CD4-positive, alpha-beta memory T cell (primary cell): ENCODE measurements around the gene SWAP70. TPM values are rescaled to one million over a fixed set of nuclear protein-coding genes. Genes with fewer than 3 reads are reported as not detected.
A peak's percentile ranks its signal among the peaks of the same experiment; 100 is the strongest.

ENCODE experiments used
- CTCF ChIA-PET: fragments of 350-600 bp; sonication (Branson Sonifier 250); formaldehyde crosslinking; loops from one replicate; lab custom pipeline; 2021; ENCODE audit warnings: inconsistent platforms; ENCODE audit not compliant: partially characterized antibody; lab: Charles Lee
- POLR2A ChIA-PET: fragments of 350-600 bp; sonication (Branson Sonifier 250); formaldehyde crosslinking; loops from one replicate; lab custom pipeline; 2021; ENCODE audit not compliant: partially characterized antibody; lab: Charles Lee
- DNase-seq, 5 donors: peaks; one replicate each; pipeline versions ENCODE4 v3.0.0 to v3.0.0-alpha.2; 2020 to 2022; ENCODE audit warnings: mixed read lengths in 1 of 5
- H3K27ac ChIP-seq: one replicate; pipeline ENCODE4 v1.7.0; 2013; ENCODE audit warnings: low read depth, low read length
- H3K27me3 ChIP-seq: 2 replicates; pipeline ENCODE4 v1.7.0; 2013; ENCODE audit warnings: mild to moderate bottlenecking, low read length, moderate library complexity; ENCODE audit not compliant: insufficient read depth
- H3K36me3 ChIP-seq: 2 replicates; pipeline ENCODE4 v1.7.0; 2013; ENCODE audit warnings: mild to moderate bottlenecking, low read length, moderate library complexity; ENCODE audit not compliant: insufficient read depth
- H3K4me1 ChIP-seq: 2 replicates; pipeline ENCODE4 v1.7.0; 2013; ENCODE audit warnings: mild to moderate bottlenecking, low read length, moderate library complexity; ENCODE audit not compliant: insufficient read depth
- H3K4me3 ChIP-seq, 2 donors: one replicate each; pipeline ENCODE4 v1.7.0; 2013; ENCODE audit warnings: low read length in 2 of 2, mild to moderate bottlenecking in 1 of 2
- H3K9me3 ChIP-seq, 2 donors: one replicate each; pipeline ENCODE4 v1.7.0; 2013; ENCODE audit warnings: low read length in 2 of 2, control low read depth in 1 of 2; ENCODE audit not compliant: control insufficient read depth in 1 of 2
- H3K27ac Mint-ChIP-seq, 7 donors: one replicate each; pipeline ENCODE4 v1.8.0; 2020 to 2021; ENCODE audit warnings: mixed read lengths in 7 of 7, mild to moderate bottlenecking in 6 of 7, inconsistent platforms in 3 of 7, moderate library complexity in 3 of 7
- H3K27me3 Mint-ChIP-seq, 2 donors: one replicate each; pipeline ENCODE4 v1.8.0; 2020 to 2021; ENCODE audit warnings: mixed read lengths in 2 of 2
- H3K36me3 Mint-ChIP-seq, 2 donors: one replicate each; pipeline ENCODE4 v1.8.0; 2020 to 2021; ENCODE audit warnings: mixed read lengths in 2 of 2, inconsistent platforms in 1 of 2, mild to moderate bottlenecking in 1 of 2
- H3K4me1 Mint-ChIP-seq, 4 donors: one replicate each; pipeline ENCODE4 v1.8.0; 2020 to 2021; ENCODE audit warnings: mixed read lengths in 4 of 4, mild to moderate bottlenecking in 1 of 4
- H3K4me3 Mint-ChIP-seq, 8 donors: one replicate each; pipeline ENCODE4 v1.8.0; 2020 to 2021; ENCODE audit warnings: mixed read lengths in 8 of 8, mild to moderate bottlenecking in 7 of 8, moderate library complexity in 6 of 8, inconsistent platforms in 3 of 8
- H3K9me3 Mint-ChIP-seq, 8 donors: one replicate each; pipeline ENCODE4 v1.8.0; 2020 to 2021; ENCODE audit warnings: mixed read lengths in 8 of 8, mild to moderate bottlenecking in 5 of 8, inconsistent platforms in 3 of 8, moderate library complexity in 1 of 8
- intact Hi-C: fragments of 100-400 bp; cut with micrococcal nuclease; formaldehyde crosslinking; loops from one replicate; pipeline ENCODE4 v1.15.1; 2023
- polyA plus RNA-seq, 2 donors: library from polyadenylated mRNA; unstranded; fragments of 300-500 nt; fragmentation: Illumina TruSeq; gene quantifications; one replicate each; pipeline ENCODE4 v1.2.3, GENCODE V29; 2021
- total RNA-seq, 2 experiments: library from RNA; stranded (reverse); gene quantifications; one replicate each; pipeline ENCODE4 v1.2.3, GENCODE V29; 2021

SWAP70 gene
- total and polyA plus RNA-seq, 4 experiments from 2014 or later, result 2.2 to 6.6 (median 4.9) TPM

DNA sequence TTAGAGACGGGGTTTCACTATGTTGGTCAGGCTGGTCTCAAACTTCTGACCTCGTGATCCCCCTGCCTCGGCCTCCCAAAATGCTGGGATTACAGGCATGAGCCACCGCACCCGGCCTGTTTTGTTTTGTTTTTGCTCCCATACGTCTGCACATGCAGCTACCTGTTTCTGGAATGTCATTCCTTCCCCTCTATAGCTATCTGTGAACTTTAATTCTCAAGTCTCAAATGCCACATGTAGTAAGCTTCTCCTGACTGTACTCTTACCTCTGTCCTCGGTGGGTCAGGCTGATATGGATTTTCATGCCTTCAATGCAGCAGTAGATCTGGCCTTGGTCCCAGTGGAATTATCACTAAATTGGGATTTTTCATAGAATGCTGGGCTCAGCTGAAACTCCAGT, 12.4 kb upstream of the SWAP70 start:
- H3K4me3 ChIP-seq, result no peak overlapping the region
- no peaks in the 10 kb centered on the region for H3K9me3 ChIP-seq
- Mint-ChIP-seq H3K36me3 (no peaks in the 10 kb centered on the region), H3K27me3 (peaks cover 3% of the 10 kb centered on the region in 2 donors), H3K4me1 (no peaks in the 10 kb centered on the region), H3K27ac (no peak overlapping the region), H3K4me3 (no peak overlapping the region), H3K9me3 (peaks cover 0 to 3% (median 2%) of the 10 kb centered on the region in 8 donors)
- no peaks in the 10 kb centered on the region for H3K27me3 ChIP-seq
- CTCF ChIA-PET, result no interaction called here
- H3K27ac ChIP-seq, result no peak overlapping the region
- H3K4me1 ChIP-seq, result no peaks in the 10 kb centered on the region
- intact Hi-C loops, result no loop called here
- no peaks in the 10 kb centered on the region for H3K36me3 ChIP-seq
- POLR2A ChIA-PET, result no interaction called here
- DNase-seq, result no peak

DNA sequence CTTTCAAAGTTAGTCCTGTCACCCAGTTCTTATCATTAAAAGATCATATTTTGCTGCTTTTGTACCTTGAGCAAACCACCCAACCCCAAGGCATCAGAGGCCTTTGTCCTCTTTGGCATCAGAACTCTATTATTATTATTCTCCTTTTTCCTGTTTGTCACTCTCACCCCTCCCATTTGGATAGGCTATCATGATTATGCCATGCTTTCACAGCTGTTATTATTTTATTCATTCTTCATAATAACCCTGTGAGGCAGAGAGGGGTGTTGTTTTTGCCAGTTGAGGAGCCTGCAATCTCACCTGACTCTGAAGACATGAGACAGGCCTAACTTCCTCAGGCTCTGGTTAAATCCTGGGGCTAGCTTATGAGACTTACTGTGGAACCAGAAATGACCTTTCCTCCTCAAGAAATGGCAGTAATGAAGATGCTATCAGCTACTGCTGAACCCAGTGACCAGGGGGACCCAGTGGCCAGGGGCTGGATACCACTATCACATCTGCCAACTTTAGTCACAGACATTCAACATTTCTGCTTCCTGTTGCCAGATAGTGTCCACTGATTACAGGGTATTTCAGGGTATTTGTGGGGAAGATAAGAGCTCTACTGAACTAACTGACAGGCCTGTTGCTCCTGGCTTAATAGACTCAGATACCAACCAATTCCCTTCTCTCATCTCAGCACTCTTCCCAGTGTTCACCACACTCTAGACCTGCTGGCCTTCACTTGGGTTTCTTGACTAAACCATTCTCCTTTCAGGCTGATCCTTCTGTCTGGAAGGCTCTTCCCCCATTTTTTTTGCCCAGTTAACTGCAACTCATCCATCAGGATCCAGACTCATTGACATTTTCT, 11.8 kb upstream of the SWAP70 start:
- H3K9me3 Mint-ChIP-seq, result peaks cover 0 to 3% (median 2%) of the 10 kb centered on the region in 8 donors
- Histone ChIP-seq H3K36me3 (no peaks in the 10 kb centered on the region), H3K4me1 (no peaks in the 10 kb centered on the region), H3K9me3 (no peaks in the 10 kb centered on the region), H3K27ac (no peak overlapping the region), H3K4me3 (no peak overlapping the region), H3K27me3 (no peaks in the 10 kb centered on the region)
- no peaks in the 10 kb centered on the region for H3K36me3 Mint-ChIP-seq
- H3K4me1 Mint-ChIP-seq, result no peaks in the 10 kb centered on the region
- ChIA-PET POLR2A (no interaction called here), CTCF (no interaction called here)
- H3K4me3 Mint-ChIP-seq, result no peak overlapping the region
- DNase-seq, result no peak
- peaks cover 3% of the 10 kb centered on the region in 2 donors for H3K27me3 Mint-ChIP-seq
- intact Hi-C loops, result no loop called here
- H3K27ac Mint-ChIP-seq, result peak overlapping the region in 3 of 7 donors; percentile 25 to 53 (median 32)

DNA sequence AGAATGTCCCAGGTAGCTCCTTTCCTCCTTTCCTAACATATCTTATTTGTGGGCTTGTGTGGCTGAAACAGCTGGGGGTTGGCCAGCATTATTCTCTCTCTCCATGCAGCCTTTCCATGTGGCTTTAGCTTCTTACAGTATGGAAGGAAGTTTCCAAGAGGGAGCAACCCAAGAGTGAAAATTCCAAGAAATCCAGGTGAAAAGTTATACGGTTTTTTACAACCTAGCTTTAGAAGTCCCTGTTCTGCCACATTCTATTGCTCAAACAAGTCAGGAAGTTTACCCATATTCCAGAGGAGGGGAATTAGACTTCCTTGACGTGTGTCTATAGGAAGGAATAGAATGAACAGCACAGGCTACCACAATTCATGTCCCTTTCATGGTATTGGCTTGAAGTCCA, 10.0 kb upstream of the SWAP70 start:
- no peak for DNase-seq
- Histone ChIP-seq H3K9me3 (no peaks in the 10 kb centered on the region), H3K4me3 (no peak overlapping the region), H3K27me3 (no peaks in the 10 kb centered on the region), H3K4me1 (no peaks in the 10 kb centered on the region), H3K36me3 (no peaks in the 10 kb centered on the region), H3K27ac (no peak overlapping the region)
- ChIA-PET POLR2A (no interaction called here), CTCF (no interaction called here)
- Mint-ChIP-seq H3K36me3 (no peaks in the 10 kb centered on the region), H3K9me3 (peaks cover 0 to 2% (median 0%) of the 10 kb centered on the region in 8 donors), H3K4me1 (no peaks in the 10 kb centered on the region), H3K4me3 (no peak overlapping the region), H3K27ac (no peak overlapping the region), H3K27me3 (peaks cover 5 to 10% of the 10 kb centered on the region in 2 donors)
- intact Hi-C loops, result no loop called here

GRCh38 chr11:9656864-9657263, 7.0 kb upstream of the SWAP70 start:
- no peak for DNase-seq
- Histone ChIP-seq H3K9me3 (no peaks in the 10 kb centered on the region), H3K27ac (no peak overlapping the region), H3K4me3 (no peak overlapping the region), H3K36me3 (no peaks in the 10 kb centered on the region), H3K4me1 (no peaks in the 10 kb centered on the region), H3K27me3 (no peaks in the 10 kb centered on the region)
- Mint-ChIP-seq H3K27ac (no peak overlapping the region), H3K4me1 (peaks cover 0 to 1% (median 0%) of the 10 kb centered on the region in 4 donors), H3K9me3 (no peaks in the 10 kb centered on the region), H3K4me3 (no peak overlapping the region), H3K36me3 (no peaks in the 10 kb centered on the region), H3K27me3 (peaks cover 17 to 21% of the 10 kb centered on the region in 2 donors)
- intact Hi-C loops, result no loop called here
- CTCF ChIA-PET, result no interaction called here
- POLR2A ChIA-PET, result no interaction called here

- CTCF ChIA-PET, result no interaction called here
- no peaks in the 10 kb centered on the region for H3K36me3 ChIP-seq
Observed at GRCh38 chr11:9657531-9657930, 6.3 kb upstream of the SWAP70 start.

GRCh38 chr11:9660886-9661285, 3.0 kb upstream of the SWAP70 start:
- CTCF ChIA-PET, result no interaction called here
- intact Hi-C loops, result no loop called here

More at GRCh38 chr11:9657531-9657930, 6.3 kb upstream of the SWAP70 start:
- Mint-ChIP-seq H3K4me1 (peaks cover under 1 to 4% (median 3%) of the 10 kb centered on the region in 4 donors), H3K9me3 (no peaks in the 10 kb centered on the region), H3K27ac (peak overlapping the region in 1 of 7 donors; percentile 10), H3K4me3 (no peak overlapping the region), H3K27me3 (peaks cover 22 to 26% of the 10 kb centered on the region in 2 donors), H3K36me3 (no peaks in the 10 kb centered on the region)
- intact Hi-C loops, result no loop called here
- Histone ChIP-seq H3K4me3 (no peak overlapping the region), H3K4me1 (no peaks in the 10 kb centered on the region), H3K9me3 (no peaks in the 10 kb centered on the region), H3K27me3 (no peaks in the 10 kb centered on the region), H3K27ac (no peak overlapping the region)
- no peak for DNase-seq
- POLR2A ChIA-PET, result no interaction called here

DNA sequence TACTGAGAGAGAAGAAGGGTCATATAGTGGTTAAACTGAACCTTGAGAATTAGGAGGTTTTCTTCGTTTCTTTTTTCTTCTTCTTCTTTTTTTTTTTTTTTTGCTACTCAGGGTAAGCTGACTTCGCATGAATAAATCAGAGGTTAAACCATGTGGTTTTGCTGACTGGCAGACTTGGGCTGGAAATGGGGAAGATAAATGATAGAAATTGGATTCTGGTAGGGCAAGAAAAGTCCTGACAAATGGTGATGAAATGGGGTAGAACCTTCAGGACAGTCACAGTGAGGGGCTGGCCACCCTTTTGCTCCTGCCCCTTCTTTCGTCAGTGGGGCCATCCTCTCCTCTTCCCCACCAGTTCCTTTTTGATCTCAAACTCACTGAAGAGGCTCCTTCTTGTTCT, 1.6 kb upstream of the SWAP70 start:
- no peak overlapping the region for H3K4me3 ChIP-seq
- Mint-ChIP-seq H3K4me1 (peaks cover 8 to 22% (median 13%) of the 10 kb centered on the region in 4 donors), H3K36me3 (peaks cover 0 to 6% of the 10 kb centered on the region in 2 donors), H3K27ac (peak overlapping the region in 1 of 7 donors; percentile 25), H3K9me3 (peaks cover 0 to 18% (median 10%) of the 10 kb centered on the region in 8 donors), H3K27me3 (peaks cover 28 to 31% of the 10 kb centered on the region in 2 donors), H3K4me3 (peak overlapping the region in 7 of 8 donors; percentile 23 to 90 (median 47))
- ChIA-PET POLR2A (interaction anchor here (1.0 kb wide), 1 partner anchor 202 kb away, joined by 3 read pairs; the partner anchor contains the start of gene ZNF143), CTCF (no interaction called here)
- no peaks in the 10 kb centered on the region for H3K27me3 ChIP-seq
- H3K4me1 ChIP-seq, result peaks cover 12% of the 10 kb centered on the region
- DNase-seq, result no peak
- no peaks in the 10 kb centered on the region for H3K36me3 ChIP-seq
- intact Hi-C loops, result no loop called here
- no peak overlapping the region for H3K27ac ChIP-seq
- no peaks in the 10 kb centered on the region for H3K9me3 ChIP-seq

More at GRCh38 chr11:9660886-9661285, 3.0 kb upstream of the SWAP70 start:
- Mint-ChIP-seq H3K27ac (no peak overlapping the region), H3K27me3 (peaks cover 29 to 31% of the 10 kb centered on the region in 2 donors), H3K4me3 (peak overlapping the region in 1 of 8 donors; percentile 35), H3K9me3 (peaks cover 0 to 9% (median 3%) of the 10 kb centered on the region in 8 donors), H3K4me1 (peaks cover 8 to 22% (median 13%) of the 10 kb centered on the region in 4 donors), H3K36me3 (peaks cover 0 to 6% of the 10 kb centered on the region in 2 donors)
- Histone ChIP-seq H3K27me3 (no peaks in the 10 kb centered on the region), H3K9me3 (no peaks in the 10 kb centered on the region), H3K27ac (no peak overlapping the region), H3K4me1 (peaks cover 12% of the 10 kb centered on the region), H3K36me3 (no peaks in the 10 kb centered on the region), H3K4me3 (no peak overlapping the region)
- DNase-seq, result no peak
- POLR2A ChIA-PET, result no interaction called here
